HG03108 (cell line): ENCODE results near the gene OR6T1.

ENCODE experiments used
- ATAC-seq: cut with Tn5 transposase; IDR thresholded peaks from one replicate; pipeline ENCODE4 v1.9.1; 2021; ENCODE audit warnings: moderate library complexity; ENCODE audit not compliant: unreplicated experiment

Gene OR6T1, protein sequence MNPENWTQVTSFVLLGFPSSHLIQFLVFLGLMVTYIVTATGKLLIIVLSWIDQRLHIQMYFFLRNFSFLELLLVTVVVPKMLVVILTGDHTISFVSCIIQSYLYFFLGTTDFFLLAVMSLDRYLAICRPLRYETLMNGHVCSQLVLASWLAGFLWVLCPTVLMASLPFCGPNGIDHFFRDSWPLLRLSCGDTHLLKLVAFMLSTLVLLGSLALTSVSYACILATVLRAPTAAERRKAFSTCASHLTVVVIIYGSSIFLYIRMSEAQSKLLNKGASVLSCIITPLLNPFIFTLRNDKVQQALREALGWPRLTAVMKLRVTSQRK

GRCh38 chr11:123943738-123944137 is at the start of gene OR6T1:
Gene OR6T1 (minus strand): TSS chr11:123943838. CDS start chr11:123943838, 0 bp downstream.
- no peak for ATAC-seq

DNA sequence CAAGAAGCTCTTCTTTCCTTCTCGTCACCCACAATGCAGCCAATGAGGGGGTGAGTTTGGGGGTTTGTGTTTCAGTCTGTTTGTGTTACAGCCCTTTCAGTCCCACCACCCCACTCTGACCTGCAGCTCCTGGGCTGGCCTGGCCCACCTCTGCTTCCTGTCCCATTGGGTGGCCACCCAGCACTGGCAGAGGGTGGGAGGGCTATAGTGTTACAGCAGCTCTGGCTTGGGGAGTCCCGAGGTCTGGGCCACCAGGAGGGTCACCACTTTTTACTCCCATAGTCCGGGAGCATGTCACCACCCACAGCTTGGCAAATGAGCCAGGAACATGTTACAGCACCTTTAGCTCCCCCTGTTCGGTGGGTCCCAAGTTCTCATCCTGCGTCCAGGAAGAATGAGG is 35.7 kb upstream of the OR6T1 start:
- no peak for ATAC-seq

DNA sequence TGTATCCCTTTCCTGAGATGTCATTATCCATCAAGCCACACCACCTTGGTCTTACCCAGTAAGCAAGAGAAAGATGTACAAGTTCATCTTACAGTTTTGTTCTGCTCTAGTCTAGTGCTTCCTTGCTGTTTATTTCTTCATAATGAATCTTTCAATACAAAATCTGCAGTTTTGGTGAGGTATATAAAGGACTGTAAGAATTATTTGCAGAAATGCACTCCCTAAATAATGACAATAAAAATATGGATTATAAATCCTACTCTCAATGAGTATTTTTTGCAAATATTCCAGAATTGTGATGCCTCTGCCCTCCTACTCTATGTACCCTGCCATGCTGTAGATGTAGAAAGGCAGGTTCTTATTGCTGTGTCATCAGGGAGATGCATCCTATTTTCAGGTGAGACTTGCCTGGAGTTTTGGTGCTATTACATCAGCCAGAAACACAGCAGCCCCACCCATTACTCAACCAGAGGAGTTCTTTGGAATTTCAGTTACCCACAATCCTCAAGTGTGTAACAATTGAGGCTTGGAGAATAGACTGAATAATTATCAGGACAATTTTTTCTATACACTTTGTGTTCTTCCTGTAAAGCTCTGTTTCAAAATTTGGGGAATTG is 34.2 kb upstream of the OR6T1 start, which contains the start of gene OR10S1:
OR10S1 (minus strand) TSS at position 51 of the 617 bp plus-strand sequence. CDS start 117 bp downstream, outside the sequence.
- no peak for ATAC-seq

DNA sequence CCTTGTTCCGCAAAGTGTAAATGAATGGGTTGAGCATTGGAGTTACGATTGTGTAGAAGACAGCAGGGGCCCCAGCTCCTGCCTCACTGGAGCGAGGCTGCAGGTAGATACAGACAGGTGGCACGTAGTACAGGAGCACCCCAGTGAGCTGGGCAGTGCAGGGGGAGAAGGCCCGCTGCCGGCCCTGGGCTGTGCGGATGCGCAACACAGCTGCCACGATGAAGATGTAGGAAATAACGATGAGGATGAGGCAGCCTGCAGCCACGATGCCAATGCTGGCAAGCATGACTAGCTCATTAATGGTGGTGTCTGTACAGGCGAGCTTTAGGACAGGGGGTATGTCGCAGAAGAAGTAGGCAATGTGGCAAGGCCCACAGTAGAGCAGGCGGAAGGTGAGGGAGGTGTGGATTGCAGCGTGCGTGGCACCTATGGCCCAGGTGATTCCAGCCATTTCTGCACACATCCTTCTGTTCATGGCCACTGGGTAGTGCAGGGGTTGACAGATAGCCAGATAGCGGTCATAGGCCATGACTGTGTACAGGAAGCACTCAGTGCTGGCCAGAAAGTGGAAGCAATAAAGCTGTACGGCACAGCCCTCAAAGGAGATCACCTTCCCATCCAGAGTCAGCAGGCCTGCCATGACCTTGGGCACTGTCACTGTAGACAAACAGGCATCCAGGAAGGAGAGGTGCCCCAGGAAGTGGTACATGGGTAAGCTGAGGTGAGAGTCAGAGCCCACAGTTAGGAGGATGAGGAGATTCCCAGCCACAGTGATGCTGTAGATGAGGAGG is 33.3 kb upstream of the OR6T1 start:
- no peak for ATAC-seq

DNA sequence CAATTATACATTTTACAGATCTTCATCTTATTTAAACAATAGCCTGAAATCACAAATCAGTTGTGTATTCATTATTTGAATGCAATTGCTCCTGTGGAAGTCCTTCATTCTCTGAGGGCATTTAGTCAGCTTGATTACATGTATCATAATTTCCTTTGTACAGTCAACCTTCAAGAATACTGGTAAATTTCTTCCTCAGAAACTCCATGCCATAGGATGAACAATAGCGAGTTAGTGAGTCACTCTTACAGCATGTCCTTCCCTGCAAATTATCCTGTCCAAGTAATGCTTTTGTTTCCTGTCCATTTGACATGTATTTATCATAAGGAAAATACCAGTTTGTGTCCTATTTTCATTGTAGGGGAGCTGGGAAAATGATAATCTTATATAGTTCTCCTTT is 30.2 kb upstream of the OR6T1 start:
- no peak for ATAC-seq

- ATAC-seq: no peak
Observed at GRCh38 chr11:123956752-123957151, 13.1 kb upstream of the OR6T1 start.

GRCh38 chr11:123945132-123945531 is 1.5 kb upstream of the OR6T1 start:
- no peak for ATAC-seq

DNA sequence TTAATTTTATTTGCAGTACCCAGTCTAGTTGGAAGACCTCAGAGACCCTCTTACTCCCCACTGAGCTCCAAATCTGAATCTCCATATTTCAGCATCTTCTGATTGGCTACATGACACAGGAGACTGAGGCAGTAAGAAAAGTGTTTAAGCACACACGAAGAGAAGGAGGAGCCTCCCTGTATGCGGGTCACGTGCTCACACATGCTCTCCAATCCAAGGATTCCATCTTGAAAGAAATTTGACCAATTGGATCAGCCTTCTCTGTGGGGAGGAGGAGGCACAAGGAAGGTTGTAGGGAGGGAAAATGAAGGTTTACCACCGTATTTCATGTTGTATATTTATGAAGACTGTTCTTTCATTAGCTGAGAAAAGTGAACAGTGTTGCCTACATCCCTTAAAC is 1.2 kb downstream of the OR6T1 start:
- no peak for ATAC-seq

GRCh38 chr11:123939317-123939716 is 4.3 kb downstream of the OR6T1 start, which contains the start of gene OR4D5:
Gene OR4D5 (plus strand): TSS chr11:123939617. CDS start chr11:123939617, 0 bp downstream.
- no peak for ATAC-seq

DNA sequence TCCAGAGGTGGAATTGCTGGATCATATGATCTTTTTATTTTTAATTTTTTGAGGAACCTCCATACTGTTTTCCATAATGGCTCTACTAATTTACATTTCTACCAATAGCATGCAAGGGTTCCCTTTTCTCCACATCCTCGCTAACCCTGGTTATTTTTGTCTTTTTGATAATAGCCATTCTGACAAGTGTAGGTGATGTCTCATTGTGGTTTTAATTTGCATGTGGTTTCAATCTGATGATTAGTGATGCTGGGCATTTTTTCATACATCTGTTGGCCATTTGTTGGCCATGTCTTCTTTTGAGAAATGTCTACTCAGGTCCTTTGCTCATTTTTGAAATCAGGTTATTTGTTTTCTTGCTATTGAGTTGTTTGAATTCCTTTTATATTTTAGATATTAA is 19.6 kb downstream of the OR6T1 start:
- ATAC-seq: no peak

- ATAC-seq: no peak
Observed at GRCh38 chr11:123920943-123921342, 22.7 kb downstream of the OR6T1 start.

DNA sequence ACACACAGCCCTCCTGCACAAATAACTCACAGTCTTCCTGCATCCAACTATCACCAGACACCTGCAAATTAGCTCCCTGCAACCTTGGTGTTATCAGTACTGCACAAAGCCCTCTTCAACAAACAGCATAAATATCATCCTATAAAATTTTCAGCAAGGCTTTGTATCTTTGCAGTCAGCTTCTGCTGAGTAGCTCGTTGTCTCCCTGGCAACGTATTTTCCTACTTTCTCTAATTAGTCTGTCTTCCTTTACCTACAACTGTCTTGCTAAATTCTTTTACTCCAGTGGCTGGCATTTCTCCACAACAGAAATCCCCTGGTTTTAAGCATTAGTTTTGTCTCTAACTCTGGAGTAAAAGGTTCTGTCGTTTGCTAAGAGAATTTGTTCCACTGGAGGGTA is 37.8 kb downstream of the OR6T1 start:
- ATAC-seq: no peak

GRCh38 chr11:123904932-123905331 is 38.7 kb downstream of the OR6T1 start:
- no peak for ATAC-seq

- ATAC-seq: peak; percentile 81
Observed at GRCh38 chr11:123903932-123904331, 39.7 kb downstream of the OR6T1 start.

- no peak for ATAC-seq
Observed at GRCh38 chr11:123901867-123902266, 41.8 kb downstream of the OR6T1 start, which contains the start of gene OR8D4. Gene OR8D4 (plus strand): TSS chr11:123902167. CDS start chr11:123906432, 4,265 bp downstream.

GRCh38 chr11:123899792-123900191 is 43.8 kb downstream of the OR6T1 start:
- ATAC-seq: no peak
